ENCODE measurements around the gene ADAMTS17.

ADAMTS17 gene

DNA sequence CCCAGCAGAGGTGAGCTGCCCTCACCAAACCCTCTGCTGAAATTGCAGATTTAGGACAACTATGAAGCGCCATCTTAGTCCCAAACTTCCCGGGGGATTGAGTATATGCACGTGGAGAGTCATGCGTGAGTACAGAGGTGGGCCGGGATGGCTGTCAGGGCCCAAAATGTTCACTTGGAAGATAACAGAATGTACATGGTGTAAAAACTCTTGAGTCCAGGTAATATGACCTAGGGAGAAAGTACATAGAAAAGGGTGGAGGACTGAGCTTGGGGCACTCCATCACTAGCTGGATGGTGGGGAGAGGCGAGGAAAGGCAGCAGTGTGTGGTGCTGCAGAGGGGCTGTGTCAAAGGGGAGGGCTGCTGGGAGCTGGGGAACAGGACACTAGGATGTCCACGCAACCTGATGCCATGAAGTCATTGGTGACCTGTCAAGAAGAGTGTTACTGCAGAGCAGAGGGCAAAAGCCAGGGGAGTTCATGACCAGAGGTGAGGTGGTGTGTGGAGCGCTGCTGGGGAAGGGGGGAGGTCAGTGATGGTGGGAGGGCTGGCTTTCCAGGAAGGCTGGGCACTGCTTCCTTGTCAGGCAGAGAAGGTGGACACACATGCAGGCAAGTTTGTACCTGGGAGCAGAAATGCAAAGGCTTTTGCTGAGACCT, 372.4 kb downstream of the ADAMTS17 start:
- no peak overlapping the region for H3K27ac ChIP-seq
- TF ChIP-seq, protein P1, sequence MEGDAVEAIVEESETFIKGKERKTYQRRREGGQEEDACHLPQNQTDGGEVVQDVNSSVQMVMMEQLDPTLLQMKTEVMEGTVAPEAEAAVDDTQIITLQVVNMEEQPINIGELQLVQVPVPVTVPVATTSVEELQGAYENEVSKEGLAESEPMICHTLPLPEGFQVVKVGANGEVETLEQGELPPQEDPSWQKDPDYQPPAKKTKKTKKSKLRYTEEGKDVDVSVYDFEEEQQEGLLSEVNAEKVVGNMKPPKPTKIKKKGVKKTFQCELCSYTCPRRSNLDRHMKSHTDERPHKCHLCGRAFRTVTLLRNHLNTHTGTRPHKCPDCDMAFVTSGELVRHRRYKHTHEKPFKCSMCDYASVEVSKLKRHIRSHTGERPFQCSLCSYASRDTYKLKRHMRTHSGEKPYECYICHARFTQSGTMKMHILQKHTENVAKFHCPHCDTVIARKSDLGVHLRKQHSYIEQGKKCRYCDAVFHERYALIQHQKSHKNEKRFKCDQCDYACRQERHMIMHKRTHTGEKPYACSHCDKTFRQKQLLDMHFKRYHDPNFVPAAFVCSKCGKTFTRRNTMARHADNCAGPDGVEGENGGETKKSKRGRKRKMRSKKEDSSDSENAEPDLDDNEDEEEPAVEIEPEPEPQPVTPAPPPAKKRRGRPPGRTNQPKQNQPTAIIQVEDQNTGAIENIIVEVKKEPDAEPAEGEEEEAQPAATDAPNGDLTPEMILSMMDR (conservative IDR thresholded peaks at IDR 0.05) = no peak

DNA sequence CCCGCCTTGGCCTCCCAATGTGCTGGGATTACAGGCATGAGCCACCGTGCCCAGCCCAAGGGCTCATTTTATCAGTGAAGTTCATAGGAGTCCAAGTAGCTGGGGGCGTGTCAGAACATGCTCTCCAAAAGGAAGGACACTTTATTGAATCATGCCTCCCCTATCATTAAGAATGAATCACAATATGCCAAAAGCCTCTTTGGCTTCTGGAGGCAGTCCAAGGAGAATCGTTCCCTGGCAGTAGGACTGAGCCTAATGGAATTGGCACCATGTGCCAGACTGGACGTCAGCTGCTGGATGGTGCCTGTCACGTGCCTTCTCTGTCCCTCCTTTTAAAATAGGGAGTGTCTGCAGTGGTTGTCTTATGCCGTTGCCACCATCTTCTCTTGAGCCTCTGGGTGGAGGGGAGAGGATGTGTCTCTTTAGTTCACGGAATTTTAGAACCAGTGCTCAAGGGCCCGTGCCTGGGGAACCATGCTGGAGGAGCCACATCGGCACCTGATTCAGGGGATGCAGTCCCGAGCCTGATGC, 373.9 kb downstream of the ADAMTS17 start:
- no peak overlapping the region for H3K27ac ChIP-seq
- TF ChIP-seq, protein P1 (conservative IDR thresholded peaks at IDR 0.05) = no peak

DNA sequence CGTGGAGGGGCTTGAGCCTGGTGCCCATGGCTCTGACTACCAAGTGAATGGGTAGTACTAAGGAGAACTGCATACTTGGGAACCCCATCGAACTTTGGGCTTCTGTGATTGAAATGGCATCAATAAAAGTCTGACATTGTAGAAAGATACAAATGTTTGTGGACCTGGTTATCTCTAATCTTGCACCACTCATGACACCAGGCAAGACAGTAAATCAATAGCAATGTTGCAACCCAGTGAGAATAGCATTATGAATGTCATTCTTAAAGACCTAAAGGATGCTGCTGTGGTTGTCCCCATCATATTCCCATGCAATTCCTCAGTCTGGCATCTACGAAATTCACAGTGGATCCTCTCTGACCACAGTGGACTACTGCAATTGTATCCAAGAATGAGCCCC, 375.0 kb downstream of the ADAMTS17 start:
- TF ChIP-seq, protein P1 (conservative IDR thresholded peaks at IDR 0.05) = no peak
- no peak overlapping the region for H3K27ac ChIP-seq

DNA sequence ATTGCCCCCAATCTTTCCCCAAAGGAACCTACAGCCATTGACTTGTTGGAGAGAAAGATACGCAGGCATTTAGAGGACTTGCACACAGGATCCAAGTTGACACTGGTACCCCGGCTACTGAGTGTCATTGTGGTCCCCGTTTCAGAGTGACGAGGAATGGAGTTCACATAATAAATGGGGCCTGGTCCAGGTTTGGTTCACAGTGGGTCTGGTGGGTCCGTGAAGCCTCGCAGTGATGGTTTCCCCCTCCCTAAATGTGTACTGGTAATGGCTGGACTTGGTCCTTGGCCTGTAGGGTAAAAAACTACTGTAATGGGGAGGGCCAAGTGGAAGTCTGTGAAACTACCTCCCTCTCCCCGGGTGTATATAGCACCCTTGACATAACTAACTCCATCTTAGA, 376.4 kb downstream of the ADAMTS17 start:
- no peak overlapping the region for H3K27ac ChIP-seq
- TF ChIP-seq, protein P1 (conservative IDR thresholded peaks at IDR 0.05) = no peak

DNA sequence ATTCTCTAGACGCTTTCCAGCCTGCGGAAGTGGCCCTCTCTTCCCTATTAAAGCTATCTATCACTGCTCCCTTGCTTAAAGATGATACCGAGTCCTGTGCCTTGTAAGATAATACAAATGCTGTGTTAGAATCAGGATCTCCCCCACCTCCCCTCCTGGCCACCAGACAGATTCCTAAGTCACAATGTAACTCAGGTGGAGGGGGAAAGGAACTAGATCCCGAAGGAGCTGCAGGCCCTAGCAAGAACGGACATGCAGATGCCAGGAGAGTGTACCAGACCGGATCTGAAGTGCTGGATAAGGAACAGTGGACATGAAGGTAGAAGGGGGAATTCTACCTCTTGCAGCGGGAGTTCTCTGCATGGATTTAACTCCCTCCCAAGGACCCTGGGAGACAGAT, 377.8 kb downstream of the ADAMTS17 start:
- TF ChIP-seq, protein P1 (conservative IDR thresholded peaks at IDR 0.05) = no peak
- no peak overlapping the region for H3K27ac ChIP-seq

DNA sequence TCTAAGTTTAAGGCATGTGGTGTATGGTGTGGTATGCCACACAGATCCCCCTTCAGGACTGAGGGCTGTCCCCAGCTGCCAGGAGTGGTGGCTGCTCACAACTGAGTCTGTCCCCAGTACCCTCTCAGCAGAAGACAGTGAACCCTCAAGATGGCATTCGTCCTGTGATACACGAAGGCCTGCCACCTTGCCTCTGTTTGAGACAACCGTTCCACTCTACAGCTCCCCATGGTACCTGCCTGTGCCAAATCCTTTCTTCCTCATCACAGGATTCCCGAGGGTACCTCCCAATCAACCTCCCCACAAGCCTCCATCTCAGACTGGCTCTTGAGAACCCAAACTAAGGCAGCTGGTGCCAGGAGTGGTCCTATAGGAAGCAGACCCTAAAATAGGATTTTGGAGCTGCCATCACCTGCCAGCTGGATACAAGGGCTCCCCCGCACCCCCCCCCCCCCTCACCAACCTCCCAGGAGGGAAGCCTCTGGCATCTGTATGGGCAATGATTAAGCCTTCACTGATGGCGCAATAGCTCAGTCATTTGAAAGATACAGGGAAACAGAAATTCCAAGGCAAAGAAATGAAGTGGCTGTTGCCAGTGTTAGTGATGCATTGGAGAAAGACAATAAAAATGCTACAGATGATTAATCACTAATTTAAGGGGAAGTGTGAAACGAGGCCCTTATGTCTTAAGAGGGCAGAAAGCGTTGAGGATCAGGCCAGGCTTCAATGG, 378.5 kb downstream of the ADAMTS17 start:
- H3K27ac ChIP-seq = no peak overlapping the region
- TF ChIP-seq, protein P1 (conservative IDR thresholded peaks at IDR 0.05) = no peak

DNA sequence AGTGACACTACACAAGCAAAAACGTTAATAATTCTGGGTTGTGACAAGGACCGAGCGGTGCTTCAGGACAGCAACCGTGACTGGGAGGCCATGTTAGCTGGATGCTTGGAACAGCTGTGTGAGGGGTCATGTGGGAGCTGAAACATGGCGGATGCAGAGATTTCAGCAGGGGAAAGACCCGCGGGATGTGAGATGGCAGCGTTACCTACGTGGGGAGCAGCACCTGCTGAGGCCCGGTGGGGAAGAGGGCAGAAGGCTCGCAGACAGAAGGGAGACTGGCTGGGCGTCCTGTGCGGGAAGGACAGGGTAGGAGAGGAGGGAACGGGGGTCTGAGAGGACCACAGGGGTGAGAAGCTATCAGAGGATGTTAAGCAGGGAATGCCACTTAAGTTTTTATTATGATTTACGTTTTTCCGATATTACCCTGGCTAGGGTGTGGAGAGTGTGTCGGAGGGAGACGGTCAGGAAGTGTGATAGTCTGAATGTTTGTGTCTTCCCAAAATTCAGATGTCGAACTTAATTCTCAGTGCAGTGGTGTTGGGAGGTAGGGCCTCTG, 379.7 kb downstream of the ADAMTS17 start:
- TF ChIP-seq, protein P1 (conservative IDR thresholded peaks at IDR 0.05) = no peak
- H3K27ac ChIP-seq = no peak overlapping the region

All from VCaP (cell line).